22Rv1 (cell line): ENCODE measurements around the gene NUTM1.
A peak's percentile ranks its signal among the peaks of the same experiment; 100 is the strongest.

Source experiments
- H3K27ac ChIP-seq: fragments of 450-650 bp; 2 replicates; pipeline ENCODE4 v1.5.1; 2017
- CTCF ChIP-seq: fragments of 450-650 bp; IDR thresholded peaks from 2 replicates; pipeline ENCODE4 v1.5.1; 2017; ENCODE audit warnings: mild to moderate bottlenecking
- ZFX ChIP-seq: fragments of 450-650 bp; IDR thresholded peaks from 2 replicates; pipeline ENCODE4 v1.6.1; 2017; ENCODE audit warnings: antibody characterized with exemption, borderline replicate concordance

Gene NUTM1

GRCh38 chr15:34330279-34330678, 12.8 kb upstream of the NUTM1 start:
- TF ChIP-seq ZFX (no peak), CTCF (no peak)
- H3K27ac ChIP-seq, result no peak overlapping the region

- TF ChIP-seq CTCF (no peak), ZFX (no peak)
- H3K27ac ChIP-seq, result no peak overlapping the region
Observed at GRCh38 chr15:34331809-34332208, 11.3 kb upstream of the NUTM1 start.

GRCh38 chr15:34332553-34333120, 10.5 kb upstream of the NUTM1 start:
- TF ChIP-seq ZFX (no peak), CTCF (no peak)
- H3K27ac ChIP-seq, result no peak overlapping the region

- TF ChIP-seq ZFX, result no peak
- no peak for TF ChIP-seq CTCF
- no peak overlapping the region for H3K27ac ChIP-seq
Observed at GRCh38 chr15:34334672-34335071, 8.4 kb upstream of the NUTM1 start.

GRCh38 chr15:34335176-34336032, 7.7 kb upstream of the NUTM1 start:
- TF ChIP-seq CTCF, result no peak
- TF ChIP-seq ZFX, result no peak
- H3K27ac ChIP-seq, result no peak overlapping the region

GRCh38 chr15:34336231-34336990, 6.7 kb upstream of the NUTM1 start:
- no peak overlapping the region for H3K27ac ChIP-seq
- TF ChIP-seq CTCF (no peak), ZFX (no peak)

GRCh38 chr15:34336991-34337556, 6.0 kb upstream of the NUTM1 start:
- TF ChIP-seq ZFX (no peak), CTCF (no peak)
- peak overlapping the region; percentile 56; the same call in 1 of the 2 replicates for H3K27ac ChIP-seq
